Measurements from ENCODE around the gene C17orf78.

- no peak for TF ChIP-seq EP300 (IDR thresholded peaks at IDR 0.05)
- no peak for TF ChIP-seq POLR2AphosphoS5 (IDR thresholded peaks at IDR 0.05)
- no peak for TF ChIP-seq POLR2A (IDR thresholded peaks at IDR 0.05)
- no peak for TF ChIP-seq CTCF (IDR thresholded peaks at IDR 0.05)
These were observed 10.7 kb downstream of the C17orf78 start for GRCh38 chr17:37386462-37386861.
